A673 (cell line): ENCODE data around the gene DNAAF5. TPM values are rescaled to one million over a fixed set of nuclear protein-coding genes. Genes with fewer than 3 reads are reported as not detected.

Experiments used
- BruUV-seq: library from RNA; stranded (reverse); fragments of 400-500 nt; replicated peaks from 2 replicates; lab custom pipeline; 2021; lab: Mats Ljungman, UMichigan
- CTCF ChIA-PET: fragments of 300-600 bp; sonication (Branson Sonifier 250); formaldehyde crosslinking; loops from one replicate; lab custom pipeline; 2022; ENCODE audit warnings: antibody characterized with exemption; lab: Charles Lee
- POLR2A ChIA-PET: fragments of 300-600 bp; sonication (Branson Sonifier 250); formaldehyde crosslinking; loops from one replicate; lab custom pipeline; 2022; ENCODE audit warnings: antibody characterized with exemption; ENCODE audit not compliant: low non-redundant PET; lab: Charles Lee
- DNase-seq: peaks from one replicate; pipeline ENCODE4 v3.0.0-alpha.2; 2015; ENCODE audit warnings: low spot score
- H3K27ac ChIP-seq: fragments of 200-600 bp; sonication (generic); 2 replicates; pipeline ENCODE4 v1.5.1; 2016; ENCODE audit warnings: mixed run types, low read depth, mild to moderate bottlenecking, mixed read lengths, antibody characterized with exemption, low read length; ENCODE audit not compliant: poor library complexity, severe bottlenecking
- H3K27me3 ChIP-seq: fragments of 200-600 bp; sonication (generic); replicated peaks from 2 replicates; pipeline ENCODE4 v1.6.1; 2017; ENCODE audit warnings: mixed run types, low read depth, mild to moderate bottlenecking, mixed read lengths, antibody characterized with exemption, low read length; ENCODE audit not compliant: insufficient read depth, poor library complexity
- H3K36me3 ChIP-seq: fragments of 200-600 bp; sonication (generic); 2 replicates; pipeline ENCODE4 v1.6.1; 2016; ENCODE audit warnings: mixed run types, mild to moderate bottlenecking, mixed read lengths, antibody characterized with exemption, low read length; ENCODE audit not compliant: insufficient read depth, poor library complexity, severe bottlenecking
- H3K4me1 ChIP-seq: fragments of 200-600 bp; sonication (generic); 2 replicates; pipeline ENCODE4 v1.6.1; 2017; ENCODE audit warnings: mixed run types, mild to moderate bottlenecking, mixed read lengths, antibody characterized with exemption, low read length; ENCODE audit not compliant: insufficient read depth, poor library complexity, severe bottlenecking
- H3K4me3 ChIP-seq: fragments of 200-600 bp; sonication (generic); 2 replicates; pipeline ENCODE4 v1.5.1; 2016; ENCODE audit warnings: low read depth, mixed run types, mild to moderate bottlenecking, mixed read lengths, low read length; ENCODE audit not compliant: poor library complexity, severe bottlenecking
- H3K9me3 ChIP-seq: fragments of 200-600 bp; sonication (generic); 2 replicates; pipeline ENCODE4 v1.6.1; 2016; ENCODE audit warnings: mixed run types, low read depth, mild to moderate bottlenecking, mixed read lengths, antibody characterized with exemption, low read length; ENCODE audit not compliant: poor library complexity, severe bottlenecking
- CTCF ChIP-seq: fragments of 300-800, 200-600 bp; sonication (generic); conservative IDR thresholded peaks from 2 replicates; pipeline ENCODE4 v1.5.1; 2017; ENCODE audit warnings: low read depth, mild to moderate bottlenecking, antibody characterized with exemption, low read length, moderate library complexity, mixed read lengths
- EZH2 ChIP-seq: fragments of 200-600 bp; sonication (generic); IDR thresholded peaks from 2 replicates; pipeline ENCODE4 v1.6.1; 2017; ENCODE audit warnings: borderline replicate concordance, low read depth, mild to moderate bottlenecking, mixed read lengths, antibody characterized with exemption, low read length; ENCODE audit not compliant: poor library complexity, severe bottlenecking
- intact Hi-C: fragments of 100-400 bp; cut with micrococcal nuclease; formaldehyde crosslinking; loops from one replicate; pipeline ENCODE4 v1.10.0; 2022; ENCODE audit not compliant: unreplicated experiment
- total RNA-seq: library from RNA; stranded (reverse); gene quantifications from 2 replicates; pipeline ENCODE4 v1.2.3, GENCODE V29; 2021

DNAAF5 gene
- total RNA-seq, 1 experiment from 2014 or later = 78.1 TPM

- CTCF ChIA-PET = no interaction called here
- no TSS peak for BruUV-seq
- no peak overlapping the region for H3K4me3 ChIP-seq
- H3K4me1 ChIP-seq = no peaks in the 10 kb centered on the region
- H3K9me3 ChIP-seq = no peaks in the 10 kb centered on the region
- DNase-seq = no peak
- H3K27ac ChIP-seq = no peak overlapping the region
- POLR2A ChIA-PET = interaction anchor here (0.5 kb wide), 1 partner anchor 61 kb away, joined by 9 read pairs; no protein-coding TSS in a partner anchor
- no peaks in the 10 kb centered on the region for H3K27me3 ChIP-seq
- peaks cover 51% of the 10 kb centered on the region for H3K36me3 ChIP-seq
- TF ChIP-seq EZH2 (no peak), CTCF (no peak)
- intact Hi-C loops = no loop called here
Measured at GRCh38 chr7:756928-757560, 30.5 kb downstream of the DNAAF5 start.

- no peak overlapping the region for H3K4me3 ChIP-seq
- intact Hi-C loops = no loop called here
- H3K9me3 ChIP-seq = no peaks in the 10 kb centered on the region
- H3K27me3 ChIP-seq = no peaks in the 10 kb centered on the region
- no TSS peak for BruUV-seq
- TF ChIP-seq CTCF (no peak), EZH2 (no peak)
- ChIA-PET POLR2A (no interaction called here), CTCF (no interaction called here)
- no peak for DNase-seq
- H3K4me1 ChIP-seq = no peaks in the 10 kb centered on the region
- H3K36me3 ChIP-seq = peaks cover 50% of the 10 kb centered on the region
- H3K27ac ChIP-seq = no peak overlapping the region
Measured at GRCh38 chr7:757741-758163, 31.3 kb downstream of the DNAAF5 start.

GRCh38 chr7:759569-759968, 33.1 kb downstream of the DNAAF5 start:
- ChIA-PET CTCF (no interaction called here), POLR2A (no interaction called here)
- peaks cover 63% of the 10 kb centered on the region for H3K36me3 ChIP-seq
- no peaks in the 10 kb centered on the region for H3K27me3 ChIP-seq
- H3K4me1 ChIP-seq = no peaks in the 10 kb centered on the region
- H3K4me3 ChIP-seq = no peak overlapping the region
- no peak for TF ChIP-seq EZH2
- no peak for TF ChIP-seq CTCF
- no peak for DNase-seq
- no TSS peak for BruUV-seq
- H3K27ac ChIP-seq = no peak overlapping the region
- intact Hi-C loops = no loop called here
- H3K9me3 ChIP-seq = no peaks in the 10 kb centered on the region
